Heart left ventricle (tissue), 16 donors: ENCODE data around the gene CYGB. TPM values are rescaled to one million over a fixed set of nuclear protein-coding genes. Genes with fewer than 3 reads are reported as not detected.
"Not testable (repeated sequence)": the region's sequence is repeated elsewhere in the genome, so short reads cannot be mapped to it uniquely, and the experiment has no call there.

Experiments
- ATAC-seq, 4 donors: fragments of 200-7000 bp; cut with Tn5 transposase; one replicate each; pipeline ENCODE4 v1.9.1; 2020 to 2022; ENCODE audit warnings: moderate library complexity in 4 of 4, mild to moderate bottlenecking in 3 of 4, moderate number of reproducible peaks in 1 of 4
- DNase-seq, 5 donors: peaks; one replicate each; pipeline ENCODE4 v3.0.0-alpha.2; 2020
- H3K27ac ChIP-seq, 12 donors: fragments of 200-600 bp; sonication (generic) in 4 of 12; one replicate each; pipeline versions ENCODE4 v1.5.0 to v1.8.0; 2016 to 2022; ENCODE audit warnings: mild to moderate bottlenecking in 2 of 12
- H3K27me3 ChIP-seq, 9 donors: fragments of 200-600 bp; sonication (generic) in 2 of 9; one replicate each; pipeline versions ENCODE4 v1.5.1 to v1.8.0; 2016 to 2022; ENCODE audit warnings: mild to moderate bottlenecking in 3 of 9
- H3K36me3 ChIP-seq, 9 donors: fragments of 200-600 bp; sonication (generic) in 2 of 9; one replicate each; pipeline versions ENCODE4 v1.5.0 to v1.8.0; 2018 to 2022; ENCODE audit warnings: mild to moderate bottlenecking in 2 of 9
- H3K4me1 ChIP-seq, 12 donors: fragments of 200-600 bp; sonication (generic) in 4 of 12; one replicate each; pipeline versions ENCODE4 v1.5.0 to v1.8.0; 2016 to 2022; ENCODE audit warnings: mild to moderate bottlenecking in 3 of 12
- H3K4me3 ChIP-seq, 12 donors: fragments of 200-600 bp; sonication (generic) in 4 of 12; one replicate each; pipeline versions ENCODE4 v1.5.0 to v1.8.0; 2017 to 2022; ENCODE audit warnings: mild to moderate bottlenecking in 9 of 12, moderate library complexity in 4 of 12
- H3K9me3 ChIP-seq, 12 donors: fragments of 200-600 bp; sonication (generic) in 4 of 12; one replicate each; pipeline versions ENCODE4 v1.5.0 to v1.8.0; 2016 to 2022; ENCODE audit warnings: mild to moderate bottlenecking in 1 of 12
- POLR2A ChIP-seq, 2 donors: fragments of 450-650 bp; IDR thresholded peaks; one replicate each; pipeline ENCODE4 v1.6.1; 2017; ENCODE audit warnings: antibody characterized with exemption in 2 of 2, mild to moderate bottlenecking in 2 of 2, moderate library complexity in 2 of 2
- WGBS, 4 donors: extraction: QIAGEN DNeasy Blood & Tissue Kit in 2 of 4; methylation state at CpG; one replicate each; pipeline versions ENCODE4 v1.1.5 to v1.1.7; 2013 to 2018; 5-methylcytosine and 5-hydroxymethylcytosine counted together
- intact Hi-C, 10 donors: fragments of 100-400 bp; cut with DNase I; formaldehyde crosslinking; loops; one replicate each; pipeline versions ENCODE4 v1.11.1 to v1.14.2; 2022
- polyA plus RNA-seq, 2 donors: library from polyadenylated mRNA; stranded (reverse); fragments of 200-250 nt; gene quantifications; one replicate each; pipeline ENCODE4 v1.2.3, GENCODE V29; 2013
- total RNA-seq, 9 donors: library from RNA; depleted of rRNA in 2 of 9; stranded (reverse); fragments of >200 nt in 2 of 9; fragmentation: NEBNext Ultra II Directional in 3 of 9; extraction: Animal tissue kit (Norgen Biotek cat#: 25700) in 3 of 9; gene quantifications; one replicate each; pipeline versions ENCODE4 v1.1.0 to v1.2.4, GENCODE V29; 2016 to 2023
- TF ChIP-seq, protein P1 (sequence below), 12 donors: fragments of 200-600 bp; sonication (generic) in 4 of 12; IDR thresholded peaks; one replicate each; pipeline versions ENCODE4 v1.5.0 to v1.8.0; 2018 to 2022; ENCODE audit warnings: antibody characterized with exemption in 12 of 12, mild to moderate bottlenecking in 5 of 12
- donor health status: ischemic (EF 13 %, LVEDD 7.1; RV severe dilation, severe dysfunction).
- donor health status: healthy with polysubstance abuse.
- donor health status: DM: no; HTN: yes; CAD: no.
- donor health status: DM: no; HTN: no; CAD: no.
- donor health status: ischemic (EF 25% LVEDD 6.9; RV normal size, moderate dysfunction).
- donor health status: ischemic (EF 25% LVEDD 5.7; RV mildly dilated, moderate dysfunction).
- donor health status: healthy.
- donor health status: DM: yes; HTN: yes; CAD: no.
- donor health status: ischemic (EF 35%, LVEDD 5.7; RV mildly dilated, moderate dysfunction).
- donor health status: nonischemic (EF 11% LVEDD 7.7; RV severe dilation, severe dysfunction).
- donor health status: DM: yes; HTN: yes; CAD: no.
- donor health status: PGD.
- donor health status: ischemic (EF 29% LVEDD 5.4; RV normal size, mild dysfunction).
- donor health status: nonischemic (EF 23%, LVEDD 6.1; RV moderate dilation, normal function).

CYGB gene
- total and polyA plus RNA-seq, 11 donors, result 11.8 to 37.9 (median 21.9) TPM

DNA sequence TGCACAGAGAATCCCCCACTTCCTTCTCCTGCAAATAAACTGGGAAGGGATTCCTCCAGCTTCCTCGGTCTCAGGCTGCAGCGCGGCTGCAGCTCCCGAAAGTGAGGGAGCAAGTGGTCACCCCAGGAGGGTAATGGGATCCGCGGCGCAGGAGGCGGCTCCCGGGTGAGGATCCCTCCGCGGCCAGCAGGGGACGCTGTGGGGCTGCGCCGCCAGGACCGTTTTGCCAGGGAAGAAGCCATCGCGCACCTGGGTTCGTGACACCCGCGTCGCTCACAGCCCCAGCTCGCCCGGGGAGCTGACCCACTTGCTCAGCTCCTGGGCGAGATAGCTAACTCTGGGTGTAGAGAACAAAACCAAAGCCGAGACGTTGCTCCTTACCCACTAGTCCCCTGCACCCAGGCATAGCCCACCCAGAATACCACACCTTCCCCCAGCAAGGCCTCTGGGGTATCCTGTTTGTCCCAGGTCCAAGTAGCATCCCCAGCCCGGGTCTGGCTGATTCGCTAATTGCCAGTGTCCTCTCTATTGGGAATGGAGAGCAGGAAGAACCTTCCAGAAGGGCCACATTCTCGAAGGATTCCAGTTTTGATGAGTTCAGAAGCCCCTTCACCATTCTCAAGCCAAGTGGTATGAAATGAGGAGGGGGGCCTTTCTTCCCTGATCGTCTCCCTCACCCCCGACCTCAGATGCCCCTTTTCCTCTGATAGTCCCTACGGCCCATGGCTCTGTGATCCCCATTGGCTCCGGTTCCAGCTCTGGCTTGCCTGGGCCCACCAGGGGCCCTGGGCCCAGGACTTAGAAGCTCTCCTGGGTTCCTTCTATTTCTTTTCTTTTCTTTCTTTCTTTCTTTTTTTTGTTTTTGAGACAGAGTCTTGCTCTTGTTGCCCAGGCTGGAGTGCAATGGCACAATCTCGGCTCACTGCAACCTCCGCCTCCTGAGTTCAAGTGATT, 14.1 kb downstream of the CYGB start:
- no peak overlapping the region for H3K4me3 ChIP-seq
- TF ChIP-seq, protein P1, sequence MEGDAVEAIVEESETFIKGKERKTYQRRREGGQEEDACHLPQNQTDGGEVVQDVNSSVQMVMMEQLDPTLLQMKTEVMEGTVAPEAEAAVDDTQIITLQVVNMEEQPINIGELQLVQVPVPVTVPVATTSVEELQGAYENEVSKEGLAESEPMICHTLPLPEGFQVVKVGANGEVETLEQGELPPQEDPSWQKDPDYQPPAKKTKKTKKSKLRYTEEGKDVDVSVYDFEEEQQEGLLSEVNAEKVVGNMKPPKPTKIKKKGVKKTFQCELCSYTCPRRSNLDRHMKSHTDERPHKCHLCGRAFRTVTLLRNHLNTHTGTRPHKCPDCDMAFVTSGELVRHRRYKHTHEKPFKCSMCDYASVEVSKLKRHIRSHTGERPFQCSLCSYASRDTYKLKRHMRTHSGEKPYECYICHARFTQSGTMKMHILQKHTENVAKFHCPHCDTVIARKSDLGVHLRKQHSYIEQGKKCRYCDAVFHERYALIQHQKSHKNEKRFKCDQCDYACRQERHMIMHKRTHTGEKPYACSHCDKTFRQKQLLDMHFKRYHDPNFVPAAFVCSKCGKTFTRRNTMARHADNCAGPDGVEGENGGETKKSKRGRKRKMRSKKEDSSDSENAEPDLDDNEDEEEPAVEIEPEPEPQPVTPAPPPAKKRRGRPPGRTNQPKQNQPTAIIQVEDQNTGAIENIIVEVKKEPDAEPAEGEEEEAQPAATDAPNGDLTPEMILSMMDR (IDR thresholded peaks at IDR 0.05), result peak; percentile 97 to 100 (median 100)
- TF ChIP-seq POLR2A (IDR thresholded peaks at IDR 0.05), result no peak
- H3K9me3 ChIP-seq, result no peaks in the 10 kb centered on the region
- H3K27ac ChIP-seq, result no peak overlapping the region
- H3K36me3 ChIP-seq, result no peaks in the 10 kb centered on the region
- intact Hi-C loops, result loop anchor here (1.0 to 10.0 kb wide), 12 partner anchors 23 to 191 kb away; partner anchors contain the start of genes ST6GALNAC2 (in 2 of the 10) and MXRA7 (in 1 of the 10)
- ATAC-seq, result peak; percentile 6 to 60 (median 47)
- DNase-seq, result peak; percentile 66 to 91 (median 75)
- WGBS, 4 donors, result 22 to 49% (median 24%) methylated on average over 16 to 35 of the region's 35 CpGs
- peaks cover 2 to 40% (median 28%) of the 10 kb centered on the region in 12 donors for H3K4me1 ChIP-seq
- no peaks in the 10 kb centered on the region for H3K27me3 ChIP-seq

DNA sequence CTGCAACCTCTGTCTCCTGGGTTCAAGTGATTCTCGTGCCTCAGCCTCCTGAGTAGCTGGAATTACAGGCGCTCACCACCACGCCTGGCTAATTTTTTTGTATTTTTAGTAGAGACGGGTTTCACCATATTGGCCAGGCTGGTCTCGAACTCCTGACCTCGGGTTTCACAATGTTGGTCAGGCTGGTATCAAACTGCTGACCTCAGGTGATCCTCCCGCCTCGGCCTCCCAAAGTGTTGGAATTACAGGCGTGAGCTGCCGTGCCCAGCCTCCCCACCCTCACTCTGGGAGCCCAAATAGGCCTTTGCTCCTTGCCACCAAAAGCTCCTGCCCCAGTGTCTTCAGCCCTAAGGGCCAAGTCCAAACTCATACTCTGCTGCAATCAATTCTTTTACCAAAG, 15.8 kb downstream of the CYGB start:
- H3K4me1 ChIP-seq, result peaks cover 2 to 27% (median 20%) of the 10 kb centered on the region in 12 donors
- not testable (repeated sequence) for ATAC-seq, H3K27ac ChIP-seq, H3K4me3 ChIP-seq, DNase-seq, H3K36me3 ChIP-seq, H3K9me3 ChIP-seq, H3K27me3 ChIP-seq
- intact Hi-C loops, result loop anchor here (1.0 to 10.0 kb wide), 11 partner anchors 25 to 193 kb away; partner anchors contain the start of genes ST6GALNAC2 (in 2 of the 10) and MXRA7 (in 1 of the 10)
- 85 to 94% (median 92%) methylated on average over 9 to 10 of the region's 10 CpGs for WGBS, 4 donors

DNA sequence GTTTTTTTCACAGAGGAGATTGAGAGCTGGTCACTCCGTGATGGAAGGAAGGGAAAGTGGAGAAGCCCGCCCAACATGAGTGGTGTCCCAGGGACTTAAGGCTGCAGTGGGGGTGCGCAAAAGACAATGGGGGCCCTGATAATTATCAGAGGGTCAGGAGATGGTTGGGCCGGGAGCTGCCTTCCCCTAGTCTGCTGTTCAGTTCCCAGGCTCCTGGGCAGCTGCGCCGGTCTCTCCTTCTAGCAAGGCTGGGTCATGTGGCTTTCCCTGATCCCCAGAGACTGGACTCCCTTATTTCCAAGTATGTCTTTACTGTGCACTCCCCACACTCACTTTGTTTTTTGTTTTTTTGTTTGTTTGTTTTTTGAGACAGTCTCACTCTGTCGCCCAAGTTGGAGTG, 16.2 kb downstream of the CYGB start:
- ATAC-seq (no peak), DNase-seq (no peak)
- WGBS, 4 donors, result 80 to 95% (median 90%) methylated on average over 7 of the region's 7 CpGs
- Histone ChIP-seq H3K36me3 (no peaks in the 10 kb centered on the region), H3K27ac (no peak overlapping the region), H3K4me3 (no peak overlapping the region), H3K27me3 (no peaks in the 10 kb centered on the region), H3K9me3 (no peaks in the 10 kb centered on the region), H3K4me1 (peaks cover 2 to 27% (median 20%) of the 10 kb centered on the region in 12 donors)
- intact Hi-C loops, result loop anchor here in 8 of 10 donors (5.0 to 10.0 kb wide), 6 partner anchors 66 to 194 kb away; partner anchors contain the start of genes ST6GALNAC2 (in 2 of the 8) and MXRA7 (in 1 of the 8)
- TF ChIP-seq, protein P1 (IDR thresholded peaks at IDR 0.05), result no peak
- TF ChIP-seq POLR2A (IDR thresholded peaks at IDR 0.05), result no peak

- DNase-seq, result peak in 1 of 5 donors; percentile 35
- no peaks in the 10 kb centered on the region for H3K36me3 ChIP-seq
- WGBS, 4 donors, result 51 to 65% (median 64%) methylated on average over 13 to 15 of the region's 15 CpGs
- intact Hi-C loops, result no loop called here
- no peaks in the 10 kb centered on the region for H3K9me3 ChIP-seq
- peak overlapping the region in 3 of 12 donors; percentile 2 to 54 (median 27) for H3K27ac ChIP-seq
- H3K27me3 ChIP-seq, result no peaks in the 10 kb centered on the region
- ATAC-seq, result peak in 1 of 4 donors; percentile 3
- H3K4me3 ChIP-seq, result no peak overlapping the region
- TF ChIP-seq POLR2A (IDR thresholded peaks at IDR 0.05), result no peak
- TF ChIP-seq, protein P1 (IDR thresholded peaks at IDR 0.05), result no peak
- H3K4me1 ChIP-seq, result peaks cover 0 to 35% (median 16%) of the 10 kb centered on the region in 12 donors
Observed at GRCh38 chr17:76519048-76519966, 18.2 kb downstream of the CYGB start.
